Fibroblast of skin of abdomen (primary cell): Measurements from ENCODE around the gene SPHK1.

Source experiments
- DNase-seq: peaks from one replicate; pipeline ENCODE4 v3.0.0-alpha.2; 2013

SPHK1 gene

GRCh38 chr17:76434870-76435269 is 50.5 kb downstream of the SPHK1 start:
- DNase-seq: no peak

- DNase-seq: no peak
Observed at GRCh38 chr17:76435751-76436150, 51.3 kb downstream of the SPHK1 start.
